B cell (primary cell): Measurements from ENCODE around the gene GATAD2A. TPM values are rescaled to one million over a fixed set of nuclear protein-coding genes. Genes with fewer than 3 reads are reported as not detected.
"Not testable (repeated sequence)": the region's sequence is repeated elsewhere in the genome, so short reads cannot be mapped to it uniquely, and the experiment has no call there.

Source experiments
- ATAC-seq: fragments of 200-7000 bp; cut with Tn5 transposase; one replicate; pipeline ENCODE4 v1.10.0; 2021; ENCODE audit warnings: low read depth, mild to moderate bottlenecking, moderate number of reproducible peaks, moderate library complexity
- CTCF ChIA-PET: fragments of 350-600 bp; sonication (Branson Sonifier 250); formaldehyde crosslinking; loops from one replicate; lab custom pipeline; 2021; ENCODE audit warnings: antibody characterized with exemption, inconsistent platforms; lab: Charles Lee
- POLR2A ChIA-PET: fragments of 350-600 bp; sonication (Branson Sonifier 250); formaldehyde crosslinking; loops from one replicate; lab custom pipeline; 2021; ENCODE audit warnings: antibody characterized with exemption; lab: Charles Lee
- DNase-seq: peaks from one replicate; pipeline ENCODE4 v3.0.0; 2013
- H2AFZ ChIP-seq: 2 replicates; pipeline ENCODE4 v1.6.1; 2012; ENCODE audit warnings: mild to moderate bottlenecking, low read depth, low read length; ENCODE audit not compliant: insufficient read depth, poor library complexity, severe bottlenecking
- H3K27ac ChIP-seq, 2 donors: 1 replicate in 1 of 2; 2 replicates in 1 of 2; pipeline ENCODE4 v1.5.1; 2012 to 2013; ENCODE audit warnings: low read length in 2 of 2, mild to moderate bottlenecking in 2 of 2, moderate library complexity in 1 of 2
- H3K27me3 ChIP-seq, 4 experiments: fragments of 200-600 bp in 1 of 4; sonication (generic) in 1 of 4; replicated peaks in 1 of 4; 1 replicate in 2 of 4; 2 replicates in 2 of 4; pipeline versions ENCODE4 v1.6.1 to v1.7.0; 2013 to 2016; ENCODE audit warnings: low read length in 3 of 4, mild to moderate bottlenecking in 2 of 4, mixed read lengths in 1 of 4, moderate library complexity in 1 of 4; ENCODE audit not compliant: insufficient read depth in 4 of 4, control insufficient read depth in 3 of 4; ENCODE audit errors: control extremely low read depth in 1 of 4
- H3K36me3 ChIP-seq, 2 experiments: replicated peaks in 1 of 2; 1 replicate in 1 of 2; 2 replicates in 1 of 2; pipeline versions ENCODE4 v1.6.1 to v1.7.1; 2013; ENCODE audit warnings: low read length in 1 of 2; ENCODE audit not compliant: insufficient read depth in 2 of 2, control insufficient read depth in 1 of 2; ENCODE audit errors: control extremely low read depth in 1 of 2, extremely low read depth in 1 of 2
- H3K4me1 ChIP-seq, 2 donors: fragments of 200-600 bp in 1 of 2; sonication (generic) in 1 of 2; 1 replicate in 1 of 2; 2 replicates in 1 of 2; pipeline versions ENCODE4 v1.5.1 to v1.6.1; 2013 to 2017; ENCODE audit warnings: low read length in 2 of 2; ENCODE audit not compliant: control insufficient read depth in 2 of 2, insufficient read depth in 2 of 2
- H3K4me2 ChIP-seq: replicated peaks from 2 replicates; pipeline ENCODE3; 2012; ENCODE audit warnings: mild to moderate bottlenecking, low read depth, low read length; ENCODE audit not compliant: poor library complexity, severe bottlenecking
- H3K4me3 ChIP-seq, 5 experiments: fragments of 200-600 bp in 1 of 5; sonication (generic) in 1 of 5; 1 replicate in 3 of 5; 2 replicates in 2 of 5; pipeline versions ENCODE4 v1.5.1 to v1.7.0; 2011 to 2016; ENCODE audit warnings: low read length in 4 of 5, mild to moderate bottlenecking in 4 of 5, low read depth in 2 of 5, control low read depth in 1 of 5, moderate library complexity in 1 of 5; ENCODE audit not compliant: insufficient read depth in 1 of 5; ENCODE audit errors: control extremely low read depth in 1 of 5, extremely low read depth in 1 of 5
- H3K79me2 ChIP-seq: fragments of 200-600 bp; sonication (generic); one replicate; pipeline ENCODE4 v1.6.0; 2016; ENCODE audit warnings: low read length; ENCODE audit not compliant: control insufficient read depth, insufficient read depth
- H3K9ac ChIP-seq: fragments of 200-600 bp; sonication (generic); 2 replicates; pipeline ENCODE4 v1.6.1; 2017; ENCODE audit warnings: mild to moderate bottlenecking, low read length, moderate library complexity
- H3K9me3 ChIP-seq, 3 donors: one replicate each; pipeline versions ENCODE4 v1.6.1 to v1.7.1; 2013; ENCODE audit warnings: low read length in 2 of 3; ENCODE audit not compliant: control insufficient read depth in 2 of 3, insufficient read depth in 1 of 3; ENCODE audit errors: control extremely low read depth in 1 of 3
- H4K20me1 ChIP-seq: 2 replicates; pipeline ENCODE4 v1.6.0; 2012; ENCODE audit warnings: mild to moderate bottlenecking, low read length; ENCODE audit not compliant: insufficient read depth, control insufficient read depth, poor library complexity, severe bottlenecking
- H3K27ac Mint-ChIP-seq: one replicate; pipeline ENCODE4 v1.8.0; 2021; ENCODE audit warnings: mixed read lengths
- H3K27me3 Mint-ChIP-seq: one replicate; pipeline ENCODE4 v1.8.0; 2021; ENCODE audit warnings: mixed read lengths
- H3K4me1 Mint-ChIP-seq: one replicate; pipeline ENCODE4 v1.8.0; 2021; ENCODE audit warnings: mixed read lengths
- H3K4me3 Mint-ChIP-seq: one replicate; pipeline ENCODE4 v1.8.0; 2021; ENCODE audit warnings: mixed read lengths
- H3K9me3 Mint-ChIP-seq: one replicate; pipeline ENCODE4 v1.8.0; 2022; ENCODE audit warnings: mixed read lengths; ENCODE audit not compliant: insufficient read depth
- EZH2 ChIP-seq: IDR thresholded peaks from 2 replicates; pipeline ENCODE4 v1.6.1; 2012; ENCODE audit warnings: borderline replicate concordance, low read depth, mild to moderate bottlenecking, moderate library complexity, low read length; ENCODE audit not compliant: insufficient read depth, poor library complexity, severe bottlenecking
- WGBS: methylation state at CpG from one replicate; pipeline ENCODE4 v1.1.5; 2013; ENCODE audit warnings: missing lambda C conversion rate; ENCODE audit not compliant: insufficient coverage; 5-methylcytosine and 5-hydroxymethylcytosine counted together
- intact Hi-C: fragments of 100-400 bp; cut with micrococcal nuclease; formaldehyde crosslinking; loops from one replicate; pipeline ENCODE4 v1.10.0; 2022
- polyA plus RNA-seq: library from polyadenylated mRNA; depleted of rRNA; stranded (reverse); fragments of >200 nt; gene quantifications from 2 replicates; pipeline ENCODE4 v1.2.3, GENCODE V29; 2012
- total RNA-seq, 2 donors: library from RNA; stranded (reverse); fragments of 120-200 nt in 1 of 2; gene quantifications; 1 replicate in 1 of 2; 2 replicates in 1 of 2; pipeline versions ENCODE4 v1.2.3 to v1.2.4, GENCODE V29; 2013 to 2022
- TF ChIP-seq, protein P1 (sequence below): fragments of 200-600 bp; IDR thresholded peaks from one replicate; pipeline ENCODE4 v1.8.0; 2022; ENCODE audit warnings: antibody characterized with exemption, mild to moderate bottlenecking

The GATAD2A gene
- total and polyA plus RNA-seq, 2 donors (not counting 1 experiment from before 2014, with no cell fraction given): 28.8 to 76.3 TPM

DNA sequence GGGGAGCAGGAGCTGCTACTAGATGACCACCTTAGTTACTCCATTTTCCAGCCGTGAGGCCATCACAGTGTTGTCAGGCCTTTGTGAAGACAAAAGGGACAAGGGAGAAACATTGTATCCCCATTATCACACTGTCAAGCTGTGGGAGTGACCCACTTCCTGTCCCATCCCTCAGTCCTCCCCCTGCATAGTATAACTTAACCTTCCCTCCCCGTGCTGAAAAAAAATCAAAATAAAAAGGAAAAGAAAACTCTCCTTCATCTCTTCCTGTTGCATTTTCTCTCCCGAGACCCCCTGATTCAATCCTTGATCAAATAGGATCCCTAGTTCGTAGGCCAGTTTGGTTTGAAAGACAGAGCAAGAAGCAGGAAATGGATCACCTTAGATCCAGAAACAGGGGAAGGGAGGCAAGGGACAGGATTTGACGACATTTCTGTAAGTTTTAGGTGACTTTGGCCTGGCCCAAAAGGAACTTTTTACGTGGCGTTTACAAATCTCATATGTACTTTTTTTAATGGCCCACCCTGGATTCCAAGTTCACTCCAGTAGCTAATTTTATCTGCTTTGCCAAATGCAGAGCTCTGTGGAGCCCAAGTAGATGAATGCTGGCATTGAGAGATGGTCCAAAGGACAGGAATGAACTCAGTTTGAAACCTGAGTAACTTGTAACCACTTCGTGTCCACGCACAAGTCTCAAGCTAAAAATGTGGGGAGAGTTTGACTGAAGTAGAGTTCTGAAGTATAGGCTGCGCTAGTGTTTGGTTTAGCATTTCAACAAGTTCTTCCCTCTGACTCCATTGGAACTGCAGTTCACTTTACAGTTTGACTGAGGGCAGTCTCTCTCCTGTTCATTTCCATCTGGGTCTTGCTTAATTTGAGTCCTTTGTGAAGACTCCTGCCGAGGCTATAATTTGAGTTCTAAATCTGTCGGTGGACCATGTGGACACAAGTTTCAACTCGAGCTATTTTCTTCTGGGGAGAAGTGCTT, 16.6 kb upstream of the GATAD2A start:
- POLR2A ChIA-PET: no interaction called here
- no peaks in the 10 kb centered on the region for H3K27me3 Mint-ChIP-seq
- ATAC-seq (no peak), DNase-seq (no peak)
- CTCF ChIA-PET: interaction anchor here (1.0 to 1.4 kb wide), 3 partner anchors 16 to 102 kb away, joined by 3 to 4 read pairs (median 3); partner anchors contain the start of gene GATAD2A
- TF ChIP-seq, protein P1, sequence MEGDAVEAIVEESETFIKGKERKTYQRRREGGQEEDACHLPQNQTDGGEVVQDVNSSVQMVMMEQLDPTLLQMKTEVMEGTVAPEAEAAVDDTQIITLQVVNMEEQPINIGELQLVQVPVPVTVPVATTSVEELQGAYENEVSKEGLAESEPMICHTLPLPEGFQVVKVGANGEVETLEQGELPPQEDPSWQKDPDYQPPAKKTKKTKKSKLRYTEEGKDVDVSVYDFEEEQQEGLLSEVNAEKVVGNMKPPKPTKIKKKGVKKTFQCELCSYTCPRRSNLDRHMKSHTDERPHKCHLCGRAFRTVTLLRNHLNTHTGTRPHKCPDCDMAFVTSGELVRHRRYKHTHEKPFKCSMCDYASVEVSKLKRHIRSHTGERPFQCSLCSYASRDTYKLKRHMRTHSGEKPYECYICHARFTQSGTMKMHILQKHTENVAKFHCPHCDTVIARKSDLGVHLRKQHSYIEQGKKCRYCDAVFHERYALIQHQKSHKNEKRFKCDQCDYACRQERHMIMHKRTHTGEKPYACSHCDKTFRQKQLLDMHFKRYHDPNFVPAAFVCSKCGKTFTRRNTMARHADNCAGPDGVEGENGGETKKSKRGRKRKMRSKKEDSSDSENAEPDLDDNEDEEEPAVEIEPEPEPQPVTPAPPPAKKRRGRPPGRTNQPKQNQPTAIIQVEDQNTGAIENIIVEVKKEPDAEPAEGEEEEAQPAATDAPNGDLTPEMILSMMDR: no peak
- TF ChIP-seq EZH2: no peak
- H3K4me3 Mint-ChIP-seq: peak overlapping the region; percentile 92
- Histone ChIP-seq H3K4me1 (peaks cover 19 to 24% of the 10 kb centered on the region in 2 donors), H2AFZ (no peak overlapping the region), H3K27me3 (no peaks in the 10 kb centered on the region), H4K20me1 (peaks cover 17% of the 10 kb centered on the region), H3K79me2 (peaks cover 81% of the 10 kb centered on the region), H3K9ac (no peak overlapping the region), H3K36me3 (no peaks in the 10 kb centered on the region), H3K9me3 (no peaks in the 10 kb centered on the region), H3K4me2 (no peak overlapping the region), H3K4me3 (no peak overlapping the region), H3K27ac (no peak overlapping the region)
- H3K9me3 Mint-ChIP-seq: no peaks in the 10 kb centered on the region
- H3K4me1 Mint-ChIP-seq: peaks cover 55% of the 10 kb centered on the region
- no peak overlapping the region for H3K27ac Mint-ChIP-seq
- WGBS: 84% methylated on average over 11 of the region's 13 CpGs
- intact Hi-C loops: no loop called here

DNA sequence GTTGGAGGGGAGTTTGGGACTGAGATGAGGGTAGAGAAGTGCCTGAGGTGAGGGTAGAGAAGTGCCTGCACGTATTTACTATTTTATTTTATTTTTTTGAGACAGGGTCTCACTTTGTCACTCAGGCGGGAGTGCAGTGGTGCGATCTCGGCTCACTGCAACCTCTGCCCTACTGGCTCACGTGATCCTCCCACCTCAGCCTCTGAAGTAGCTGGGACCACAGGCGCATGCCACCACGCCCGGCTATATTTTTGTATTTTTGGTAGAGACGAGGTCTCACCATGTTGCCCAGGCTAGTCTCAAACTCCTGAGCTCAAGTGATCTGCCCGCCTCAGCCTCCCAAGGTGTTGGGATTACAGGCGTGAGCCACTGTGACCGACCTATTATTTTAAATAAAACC, 15.8 kb upstream of the GATAD2A start:
- H3K36me3 ChIP-seq, H3K27ac ChIP-seq, H3K27ac Mint-ChIP-seq, H3K27me3 Mint-ChIP-seq, H3K4me2 ChIP-seq, H3K9me3 Mint-ChIP-seq, H3K9me3 ChIP-seq, intact Hi-C loops, DNase-seq, H2AFZ ChIP-seq, H3K4me3 ChIP-seq, H3K4me3 Mint-ChIP-seq, H3K27me3 ChIP-seq, ATAC-seq, POLR2A ChIA-PET, H3K9ac ChIP-seq: not testable (repeated sequence)
- peaks cover 63% of the 10 kb centered on the region for H3K4me1 Mint-ChIP-seq
- H3K79me2 ChIP-seq: peaks cover 88% of the 10 kb centered on the region
- CTCF ChIA-PET: interaction anchor here (1.0 to 1.1 kb wide), 2 partner anchors 16 to 101 kb away, joined by 3 read pairs; partner anchors contain the start of gene GATAD2A
- 100% methylated on average over 7 of the region's 12 CpGs for WGBS
- peaks cover 17% of the 10 kb centered on the region for H4K20me1 ChIP-seq
- peaks cover 23 to 28% of the 10 kb centered on the region in 2 donors for H3K4me1 ChIP-seq

- H3K4me3 ChIP-seq, intact Hi-C loops, H3K27me3 ChIP-seq, H3K9ac ChIP-seq, H3K9me3 Mint-ChIP-seq, ATAC-seq, H3K27ac ChIP-seq, DNase-seq, H3K9me3 ChIP-seq, H3K27ac Mint-ChIP-seq, H3K36me3 ChIP-seq, POLR2A ChIA-PET, H2AFZ ChIP-seq, H3K27me3 Mint-ChIP-seq, H3K4me3 Mint-ChIP-seq: not testable (repeated sequence)
- peaks cover 11 to 14% of the 10 kb centered on the region in 2 donors for H3K4me1 ChIP-seq
- H4K20me1 ChIP-seq: peaks cover 18% of the 10 kb centered on the region
- H3K4me2 ChIP-seq: peak overlapping the region; percentile 20
- H3K79me2 ChIP-seq: peaks cover 88% of the 10 kb centered on the region
- WGBS: 93% methylated on average over 6 of the region's 7 CpGs
- CTCF ChIA-PET: interaction anchor here (0.6 kb wide), 1 partner anchor 96 kb away, joined by 3 read pairs; no protein-coding TSS in a partner anchor
- H3K4me1 Mint-ChIP-seq: peaks cover 37% of the 10 kb centered on the region
Measured at GRCh38 chr19:19394333-19394732, 11.1 kb upstream of the GATAD2A start.
